Panc1 (cell line): ENCODE measurements around the gene TENM3. TPM values are rescaled to one million over a fixed set of nuclear protein-coding genes. Genes with fewer than 3 reads are reported as not detected.

Experiments used
- ATAC-seq: fragments of 200-7000 bp; cut with Tn5 transposase; 2 replicates; pipeline ENCODE4 v1.9.1; 2020; ENCODE audit warnings: mild to moderate bottlenecking, moderate library complexity
- BruUV-seq: library from RNA; stranded (reverse); fragments of 400-500 nt; replicated peaks from 2 replicates; lab custom pipeline; 2021; lab: Mats Ljungman, UMichigan
- CTCF ChIA-PET: fragments of 300-600 bp; sonication (Branson Sonifier 250); formaldehyde crosslinking; loops from one replicate; lab custom pipeline; 2022; ENCODE audit warnings: antibody characterized with exemption; lab: Charles Lee
- POLR2A ChIA-PET: fragments of 300-600 bp; sonication (Branson Sonifier 250); formaldehyde crosslinking; loops from one replicate; lab custom pipeline; 2022; ENCODE audit warnings: antibody characterized with exemption; lab: Charles Lee
- DNase-seq: peaks from one replicate; pipeline ENCODE4 v3.0.0-alpha.2; 2010; ENCODE audit warnings: low read depth, low spot score
- H3K27ac ChIP-seq: 2 replicates; pipeline ENCODE4 v1.5.1; 2011; ENCODE audit warnings: mild to moderate bottlenecking, low read length, inconsistent platforms
- H3K27me3 ChIP-seq: fragments of 200-500 bp; sonication (Bioruptor generic); 2 replicates; pipeline ENCODE4 v1.6.0; 2014; ENCODE audit warnings: low read length, inconsistent platforms; ENCODE audit not compliant: control insufficient read depth, insufficient read depth
- H3K36me3 ChIP-seq: fragments of 200-500 bp; sonication (Bioruptor generic); 2 replicates; pipeline ENCODE4 v1.5.1; 2014; ENCODE audit warnings: inconsistent platforms, mild to moderate bottlenecking, low read length, moderate library complexity; ENCODE audit not compliant: control insufficient read depth, insufficient read depth
- H3K4me1 ChIP-seq: 2 replicates; pipeline ENCODE4 v1.5.1; 2011; ENCODE audit warnings: inconsistent platforms, mild to moderate bottlenecking, low read length, moderate library complexity; ENCODE audit not compliant: control insufficient read depth, insufficient read depth
- H3K4me3 ChIP-seq, 2 experiments: 2 replicates each; pipeline ENCODE4 v1.5.1; 2011 to 2012; ENCODE audit warnings: low read depth in 2 of 2, low read length in 2 of 2, mild to moderate bottlenecking in 2 of 2, inconsistent platforms in 1 of 2, moderate library complexity in 1 of 2
- H3K9me3 ChIP-seq: fragments of 200-500 bp; sonication (Bioruptor generic); 2 replicates; pipeline ENCODE4 v1.5.1; 2014; ENCODE audit warnings: low read depth, mild to moderate bottlenecking, inconsistent platforms, low read length, moderate library complexity; ENCODE audit not compliant: control insufficient read depth, insufficient read depth
- CTCF ChIP-seq: fragments of 450-650 bp; IDR thresholded peaks from 2 replicates; pipeline ENCODE4 v1.5.1; 2017; ENCODE audit warnings: mild to moderate bottlenecking
- POLR2AphosphoS5 ChIP-seq: IDR thresholded peaks from 2 replicates; pipeline ENCODE4 v1.6.1; 2012; ENCODE audit warnings: mild to moderate bottlenecking, low read depth, low read length, moderate library complexity
- REST ChIP-seq, 2 experiments: IDR thresholded peaks; 2 replicates each; pipeline ENCODE4 v1.6.1; 2011 to 2012; ENCODE audit warnings: low read depth in 2 of 2, control low read depth in 1 of 2, low read length in 1 of 2, mild to moderate bottlenecking in 1 of 2, moderate library complexity in 1 of 2; ENCODE audit not compliant: insufficient read depth in 1 of 2
- SIN3A ChIP-seq: IDR thresholded peaks from 2 replicates; pipeline ENCODE4 v1.6.1; 2012; ENCODE audit warnings: low read depth, mild to moderate bottlenecking, low read length, moderate library complexity, borderline replicate concordance; ENCODE audit not compliant: insufficient read depth
- TCF7L2 ChIP-seq: IDR thresholded peaks from 2 replicates; pipeline ENCODE4 v1.6.1; 2011; ENCODE audit warnings: mild to moderate bottlenecking, low read depth, low read length, inconsistent platforms
- in situ Hi-C: cut with HindIII; loops from 2 replicates; pipeline ENCODE4 v1.10.0; 2016; ENCODE audit warnings: low sequenced_read_pairs, low pct_unique_long_range_greater_than_20kb
- intact Hi-C: fragments of 100-400 bp; cut with micrococcal nuclease; formaldehyde crosslinking; loops from one replicate; pipeline ENCODE4 v1.10.0; 2022; ENCODE audit not compliant: unreplicated experiment
- total RNA-seq: library from RNA; stranded (reverse); gene quantifications from one replicate; pipeline ENCODE4 v1.2.1, GENCODE V29; 2021; ENCODE audit not compliant: unreplicated experiment

TENM3 gene
- total RNA-seq, 1 experiment from 2014 or later: 0.95 TPM

GRCh38 chr4:182409271-182409670 is 166.1 kb downstream of the TENM3 start:
- intact Hi-C loops (no loop called here), in situ Hi-C loops (no loop called here)
- ATAC-seq: no peak
- no peak overlapping the region for H3K27ac ChIP-seq
- no peaks in the 10 kb centered on the region for H3K4me1 ChIP-seq
- no peaks in the 10 kb centered on the region for H3K36me3 ChIP-seq
- ChIA-PET CTCF (no interaction called here), POLR2A (no interaction called here)
- no peaks in the 10 kb centered on the region for H3K9me3 ChIP-seq
- BruUV-seq: no TSS peak
- TF ChIP-seq CTCF: no peak
- no peak for TF ChIP-seq REST (IDR thresholded peaks at IDR 0.05; ENCODE audit: insufficient read depth in 1 of 2, low read depth in 2 of 2, low read length in 1 of 2)
- no peak for TF ChIP-seq SIN3A
- no peak for TF ChIP-seq POLR2AphosphoS5
- no peak for TF ChIP-seq TCF7L2
- H3K4me3 ChIP-seq: no peak overlapping the region
- H3K27me3 ChIP-seq: no peaks in the 10 kb centered on the region
- no peak for DNase-seq

GRCh38 chr4:182411391-182411790 is 168.2 kb downstream of the TENM3 start:
- CTCF ChIA-PET: no interaction called here

More at GRCh38 chr4:182411391-182411790, 168.2 kb downstream of the TENM3 start:
- DNase-seq (no peak), ATAC-seq (no peak)
- Histone ChIP-seq H3K4me1 (no peaks in the 10 kb centered on the region), H3K27ac (no peak overlapping the region), H3K27me3 (no peaks in the 10 kb centered on the region), H3K36me3 (no peaks in the 10 kb centered on the region), H3K4me3 (no peak overlapping the region), H3K9me3 (no peaks in the 10 kb centered on the region)
- intact Hi-C loops (no loop called here), in situ Hi-C loops (no loop called here)
- TF ChIP-seq REST (IDR thresholded peaks at IDR 0.05; ENCODE audit: insufficient read depth in 1 of 2, low read depth in 2 of 2, low read length in 1 of 2): no peak
- no peak for TF ChIP-seq CTCF
- no peak for TF ChIP-seq POLR2AphosphoS5
- no peak for TF ChIP-seq SIN3A
- no peak for TF ChIP-seq TCF7L2
- no TSS peak for BruUV-seq
- POLR2A ChIA-PET: no interaction called here
